ENCODE results near the gene BPI. TPM values are rescaled to one million over a fixed set of nuclear protein-coding genes. Genes with fewer than 3 reads are reported as not detected.

The BPI gene
- total RNA-seq, 1 experiment from 2014 or later, result not detected

- CTCF ChIA-PET, result interaction anchor here (0.5 kb wide), 1 partner anchor 104 kb away, joined by 3 read pairs; no protein-coding TSS in a partner anchor
- H3K27me3 Mint-ChIP-seq (ENCODE audit: insufficient read depth, unreplicated experiment), result peaks cover 42% of the 10 kb centered on the region
- no peaks in the 10 kb centered on the region for H3K4me1 Mint-ChIP-seq (ENCODE audit: insufficient read depth, unreplicated experiment)
- intact Hi-C loops (cut with micrococcal nuclease), result no loop called here
- no peak overlapping the region for H3K27ac Mint-ChIP-seq (ENCODE audit: low read depth, unreplicated experiment)
- no peaks in the 10 kb centered on the region for H3K36me3 Mint-ChIP-seq (ENCODE audit: insufficient read depth, unreplicated experiment)
- no TSS peak for BruUV-seq (replicated peaks)
- POLR2A ChIA-PET, result no interaction called here
- no peak overlapping the region for H3K4me3 Mint-ChIP-seq (ENCODE audit: unreplicated experiment)
- no peaks in the 10 kb centered on the region for H3K9me3 Mint-ChIP-seq (ENCODE audit: unreplicated experiment)
- DNase-seq (ENCODE audit: unreplicated experiment), result peak; percentile 8
- no peak for TF ChIP-seq CTCF (IDR thresholded peaks at IDR 0.05; ENCODE audit: unreplicated experiment)
Measured at GRCh38 chr20:38315290-38315966, 11.5 kb downstream of the BPI start.

- no TSS peak for BruUV-seq (replicated peaks)
- CTCF ChIA-PET, result interaction anchor here (0.5 to 0.7 kb wide), 2 partner anchors 13 to 240 kb away, joined by 3 read pairs; no protein-coding TSS in a partner anchor
- Mint-ChIP-seq H3K27me3 (ENCODE audit: insufficient read depth, unreplicated experiment) (peaks cover 43% of the 10 kb centered on the region), H3K27ac (ENCODE audit: low read depth, unreplicated experiment) (no peak overlapping the region), H3K4me1 (ENCODE audit: insufficient read depth, unreplicated experiment) (no peaks in the 10 kb centered on the region), H3K9me3 (ENCODE audit: unreplicated experiment) (no peaks in the 10 kb centered on the region), H3K36me3 (ENCODE audit: insufficient read depth, unreplicated experiment) (no peaks in the 10 kb centered on the region), H3K4me3 (ENCODE audit: unreplicated experiment) (no peak overlapping the region)
- no peak for DNase-seq (ENCODE audit: unreplicated experiment)
- no peak for TF ChIP-seq CTCF (IDR thresholded peaks at IDR 0.05; ENCODE audit: unreplicated experiment)
- intact Hi-C loops (cut with micrococcal nuclease), result no loop called here
- POLR2A ChIA-PET, result interaction anchor here (0.7 kb wide), 1 partner anchor 18 kb away, joined by 3 read pairs; no protein-coding TSS in a partner anchor
Measured at GRCh38 chr20:38316341-38316740, 12.4 kb downstream of the BPI start.

GRCh38 chr20:38317422-38317821, 13.5 kb downstream of the BPI start:
- intact Hi-C loops (cut with micrococcal nuclease), result no loop called here
- H3K4me3 Mint-ChIP-seq (ENCODE audit: unreplicated experiment), result no peak overlapping the region
- no peak for DNase-seq (ENCODE audit: unreplicated experiment)
- BruUV-seq (replicated peaks), result no TSS peak
- no peak for TF ChIP-seq CTCF (IDR thresholded peaks at IDR 0.05; ENCODE audit: unreplicated experiment)
- peaks cover 33% of the 10 kb centered on the region for H3K27me3 Mint-ChIP-seq (ENCODE audit: insufficient read depth, unreplicated experiment)
- POLR2A ChIA-PET, result no interaction called here
- H3K9me3 Mint-ChIP-seq (ENCODE audit: unreplicated experiment), result no peaks in the 10 kb centered on the region
- H3K4me1 Mint-ChIP-seq (ENCODE audit: insufficient read depth, unreplicated experiment), result no peaks in the 10 kb centered on the region
- CTCF ChIA-PET, result interaction anchor here (0.5 to 1.4 kb wide), 3 partner anchors 27 to 96 kb away, joined by 3 to 6 read pairs (median 3); no protein-coding TSS in a partner anchor
- H3K27ac Mint-ChIP-seq (ENCODE audit: low read depth, unreplicated experiment), result no peak overlapping the region
- H3K36me3 Mint-ChIP-seq (ENCODE audit: insufficient read depth, unreplicated experiment), result no peaks in the 10 kb centered on the region

- ChIA-PET POLR2A (interaction anchor here (0.6 kb wide), 1 partner anchor 1905 kb away, joined by 3 read pairs; no protein-coding TSS in a partner anchor), CTCF (interaction anchor here (0.5 to 1.5 kb wide), 12 partner anchors 8 to 1102 kb away, joined by 3 to 9 read pairs (median 4); no protein-coding TSS in a partner anchor)
- H3K4me1 Mint-ChIP-seq (ENCODE audit: insufficient read depth, unreplicated experiment), result no peaks in the 10 kb centered on the region
- BruUV-seq (replicated peaks), result no TSS peak
- H3K4me3 Mint-ChIP-seq (ENCODE audit: unreplicated experiment), result no peak overlapping the region
- DNase-seq (ENCODE audit: unreplicated experiment), result no peak
- intact Hi-C loops (cut with micrococcal nuclease), result no loop called here
- TF ChIP-seq CTCF (IDR thresholded peaks at IDR 0.05; ENCODE audit: unreplicated experiment), result no peak
- H3K9me3 Mint-ChIP-seq (ENCODE audit: unreplicated experiment), result no peaks in the 10 kb centered on the region
- no peaks in the 10 kb centered on the region for H3K36me3 Mint-ChIP-seq (ENCODE audit: insufficient read depth, unreplicated experiment)
- no peak overlapping the region for H3K27ac Mint-ChIP-seq (ENCODE audit: low read depth, unreplicated experiment)
- H3K27me3 Mint-ChIP-seq (ENCODE audit: insufficient read depth, unreplicated experiment), result peaks cover 51% of the 10 kb centered on the region
Measured at GRCh38 chr20:38320221-38320620, 16.3 kb downstream of the BPI start.
